Measurements from ENCODE around the gene CD53. TPM values are rescaled to one million over a fixed set of nuclear protein-coding genes. Genes with fewer than 3 reads are reported as not detected.

The CD53 gene
- total and polyA plus RNA-seq, 4 donors, result 10.7 to 30.4 (median 21.7) TPM

DNA sequence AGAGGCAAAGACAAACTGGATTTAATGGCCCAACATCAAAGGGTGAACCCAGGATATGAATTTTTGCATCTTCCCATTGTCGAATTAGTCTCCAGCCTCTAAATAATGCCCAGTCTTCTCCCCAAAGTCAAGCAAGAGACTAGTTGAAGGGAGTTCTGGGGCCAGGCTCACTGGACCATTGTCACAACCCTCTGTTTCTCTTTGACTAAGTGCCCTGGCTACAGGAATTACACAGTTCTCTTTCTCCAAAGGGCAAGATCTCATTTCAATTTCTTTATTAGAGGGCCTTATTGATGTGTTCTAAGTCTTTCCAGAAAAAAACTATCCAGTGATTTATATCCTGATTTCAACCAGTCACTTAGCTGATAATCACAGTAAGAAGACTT is 26.5 kb downstream of the CD53 start:
- Histone ChIP-seq H3K4me3 (ENCODE audit: low read depth in 1 of 3, low read length in 3 of 3) (no peak overlapping the region), H3K4me1 (ENCODE audit: control insufficient read depth in 4 of 4, insufficient read depth in 4 of 4, low read length in 3 of 4) (no peaks in the 10 kb centered on the region), H3K9ac (ENCODE audit: low read depth in 1 of 2, low read length in 2 of 2) (no peak overlapping the region), H3K27ac (ENCODE audit: low read depth in 1 of 2, low read length in 2 of 2) (no peak overlapping the region), H3K27me3 (ENCODE audit: control insufficient read depth in 4 of 4, insufficient read depth in 4 of 4, low read length in 3 of 4) (no peaks in the 10 kb centered on the region), H3K36me3 (ENCODE audit: control insufficient read depth in 4 of 4, insufficient read depth in 3 of 4, low read depth in 1 of 4, low read length in 3 of 4) (no peaks in the 10 kb centered on the region), H3K9me3 (ENCODE audit: control insufficient read depth in 4 of 4, low read length in 3 of 4) (no peaks in the 10 kb centered on the region)
- 75% methylated on average over 1 of the region's 1 CpG for WGBS
- no peak for DNase-seq (ENCODE audit: low spot score)
- no peak for TF ChIP-seq FOXA1 (IDR thresholded peaks at IDR 0.05)

- Histone ChIP-seq H3K4me1 (ENCODE audit: control insufficient read depth in 4 of 4, insufficient read depth in 4 of 4, low read length in 3 of 4) (no peaks in the 10 kb centered on the region), H3K4me3 (ENCODE audit: low read depth in 1 of 3, low read length in 3 of 3) (no peak overlapping the region), H3K27ac (ENCODE audit: low read depth in 1 of 2, low read length in 2 of 2) (no peak overlapping the region), H3K9ac (ENCODE audit: low read depth in 1 of 2, low read length in 2 of 2) (no peak overlapping the region), H3K9me3 (ENCODE audit: control insufficient read depth in 4 of 4, low read length in 3 of 4) (no peaks in the 10 kb centered on the region), H3K36me3 (ENCODE audit: control insufficient read depth in 4 of 4, insufficient read depth in 3 of 4, low read depth in 1 of 4, low read length in 3 of 4) (no peaks in the 10 kb centered on the region), H3K27me3 (ENCODE audit: control insufficient read depth in 4 of 4, insufficient read depth in 4 of 4, low read length in 3 of 4) (no peaks in the 10 kb centered on the region)
- 84% methylated on average over 6 of the region's 6 CpGs for WGBS
- no peak for DNase-seq (ENCODE audit: low spot score)
- TF ChIP-seq, protein P1, sequence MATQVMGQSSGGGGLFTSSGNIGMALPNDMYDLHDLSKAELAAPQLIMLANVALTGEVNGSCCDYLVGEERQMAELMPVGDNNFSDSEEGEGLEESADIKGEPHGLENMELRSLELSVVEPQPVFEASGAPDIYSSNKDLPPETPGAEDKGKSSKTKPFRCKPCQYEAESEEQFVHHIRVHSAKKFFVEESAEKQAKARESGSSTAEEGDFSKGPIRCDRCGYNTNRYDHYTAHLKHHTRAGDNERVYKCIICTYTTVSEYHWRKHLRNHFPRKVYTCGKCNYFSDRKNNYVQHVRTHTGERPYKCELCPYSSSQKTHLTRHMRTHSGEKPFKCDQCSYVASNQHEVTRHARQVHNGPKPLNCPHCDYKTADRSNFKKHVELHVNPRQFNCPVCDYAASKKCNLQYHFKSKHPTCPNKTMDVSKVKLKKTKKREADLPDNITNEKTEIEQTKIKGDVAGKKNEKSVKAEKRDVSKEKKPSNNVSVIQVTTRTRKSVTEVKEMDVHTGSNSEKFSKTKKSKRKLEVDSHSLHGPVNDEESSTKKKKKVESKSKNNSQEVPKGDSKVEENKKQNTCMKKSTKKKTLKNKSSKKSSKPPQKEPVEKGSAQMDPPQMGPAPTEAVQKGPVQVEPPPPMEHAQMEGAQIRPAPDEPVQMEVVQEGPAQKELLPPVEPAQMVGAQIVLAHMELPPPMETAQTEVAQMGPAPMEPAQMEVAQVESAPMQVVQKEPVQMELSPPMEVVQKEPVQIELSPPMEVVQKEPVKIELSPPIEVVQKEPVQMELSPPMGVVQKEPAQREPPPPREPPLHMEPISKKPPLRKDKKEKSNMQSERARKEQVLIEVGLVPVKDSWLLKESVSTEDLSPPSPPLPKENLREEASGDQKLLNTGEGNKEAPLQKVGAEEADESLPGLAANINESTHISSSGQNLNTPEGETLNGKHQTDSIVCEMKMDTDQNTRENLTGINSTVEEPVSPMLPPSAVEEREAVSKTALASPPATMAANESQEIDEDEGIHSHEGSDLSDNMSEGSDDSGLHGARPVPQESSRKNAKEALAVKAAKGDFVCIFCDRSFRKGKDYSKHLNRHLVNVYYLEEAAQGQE (IDR thresholded peaks at IDR 0.05), result no peak
- no peak for TF ChIP-seq ZBTB33 (IDR thresholded peaks at IDR 0.05)
- no peak for TF ChIP-seq HNF4A (conservative IDR thresholded peaks at IDR 0.05)
- no peak for TF ChIP-seq FOXA2 (IDR thresholded peaks at IDR 0.05)
- TF ChIP-seq HNF4G (IDR thresholded peaks at IDR 0.05), result no peak
- TF ChIP-seq ATF3 (IDR thresholded peaks at IDR 0.05), result no peak
- no peak for TF ChIP-seq CTCF (IDR thresholded peaks at IDR 0.05; ENCODE audit: low read depth, low read length, missing input control)
- TF ChIP-seq, protein P2, sequence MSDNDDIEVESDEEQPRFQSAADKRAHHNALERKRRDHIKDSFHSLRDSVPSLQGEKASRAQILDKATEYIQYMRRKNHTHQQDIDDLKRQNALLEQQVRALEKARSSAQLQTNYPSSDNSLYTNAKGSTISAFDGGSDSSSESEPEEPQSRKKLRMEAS (IDR thresholded peaks at IDR 0.05), result no peak
- no peak for TF ChIP-seq FOXA1 (IDR thresholded peaks at IDR 0.05)
- no peak for TF ChIP-seq JUND (IDR thresholded peaks at IDR 0.05)
- TF ChIP-seq SP1 (IDR thresholded peaks at IDR 0.05), result no peak
- no peak for TF ChIP-seq RXRA (IDR thresholded peaks at IDR 0.05)
- TF ChIP-seq GABPA (IDR thresholded peaks at IDR 0.05 in 1 of 2, conservative IDR thresholded peaks at IDR 0.05 in 1 of 2), result no peak
- no peak for TF ChIP-seq TAF1 (conservative IDR thresholded peaks at IDR 0.05)
- no peak for TF ChIP-seq RAD21 (IDR thresholded peaks at IDR 0.05)
- TF ChIP-seq EGR1 (IDR thresholded peaks at IDR 0.05; ENCODE audit: low read depth in 2 of 2), result no peak
- TF ChIP-seq NR2F2 (IDR thresholded peaks at IDR 0.05), result no peak
- no peak for TF ChIP-seq YY1 (IDR thresholded peaks at IDR 0.05)
Measured at GRCh38 chr1:110902820-110903463, 30.0 kb downstream of the CD53 start.
